H1 (cell line): ENCODE results near the gene SLIT3. TPM values are rescaled to one million over a fixed set of nuclear protein-coding genes. Genes with fewer than 3 reads are reported as not detected.

Experiments used
- KDM1A ChIP-seq: fragments of 200-600, 300-600 bp; sonication (generic); IDR thresholded peaks from 2 replicates; pipeline ENCODE4 v1.7.1; 2016; ENCODE audit warnings: mild to moderate bottlenecking, low read length, borderline replicate concordance
- RXRA ChIP-seq: IDR thresholded peaks from 2 replicates; pipeline ENCODE4 v1.6.1; 2011; ENCODE audit warnings: low read depth, mild to moderate bottlenecking, low read length, moderate library complexity; ENCODE audit not compliant: insufficient read depth
- SIN3A ChIP-seq, 2 experiments: IDR thresholded peaks in 1 of 2; conservative IDR thresholded peaks in 1 of 2; 2 replicates each; pipeline ENCODE4 v1.6.1; 2011 to 2012; ENCODE audit warnings: low read length in 2 of 2, improper control_type of control experiment in 1 of 2, low read depth in 1 of 2, mild to moderate bottlenecking in 1 of 2
- TBP ChIP-seq: IDR thresholded peaks from 2 replicates; pipeline ENCODE4 v1.6.1; 2011; ENCODE audit warnings: low read depth, low read length, improper control_type of control experiment
- polyA plus RNA-seq, 7 experiments: library from polyadenylated mRNA; depleted of rRNA in 3 of 7; stranded (reverse) in 5 of 7; unstranded in 2 of 7; fragments of >200 nt in 5 of 7; fragments of 200-250 nt in 2 of 7; gene quantifications; 1 replicate in 5 of 7; 2 replicates in 1 of 7; 4 replicates in 1 of 7; pipeline versions ENCODE4 v1.2.1 to v1.2.3, GENCODE V29; 2011 to 2013; ENCODE audit warnings: missing spikeins in 2 of 7, mixed read lengths in 2 of 7
- total RNA-seq: library from RNA; stranded (reverse); fragmentation: NEBNext Ultra II Directional; extraction: Animal tissue kit (Norgen Biotek cat#: 25700); gene quantifications from 2 replicates; pipeline ENCODE4 v1.2.1, GENCODE V29; 2021
- TF ChIP-seq, protein P1 (sequence below): fragments of 300-600 bp; sonication (generic); IDR thresholded peaks from 2 replicates; pipeline ENCODE4 v1.7.1; 2012; ENCODE audit warnings: low read length, moderate library complexity, mild to moderate bottlenecking, inconsistent platforms; ENCODE audit not compliant: insufficient replicate concordance

Gene SLIT3
- total and polyA plus RNA-seq, 2 of the 8 experiments (the other 6 are each of a cell fraction or from before 2014, with no cell fraction given) = 1.1 to 1.2 TPM

DNA sequence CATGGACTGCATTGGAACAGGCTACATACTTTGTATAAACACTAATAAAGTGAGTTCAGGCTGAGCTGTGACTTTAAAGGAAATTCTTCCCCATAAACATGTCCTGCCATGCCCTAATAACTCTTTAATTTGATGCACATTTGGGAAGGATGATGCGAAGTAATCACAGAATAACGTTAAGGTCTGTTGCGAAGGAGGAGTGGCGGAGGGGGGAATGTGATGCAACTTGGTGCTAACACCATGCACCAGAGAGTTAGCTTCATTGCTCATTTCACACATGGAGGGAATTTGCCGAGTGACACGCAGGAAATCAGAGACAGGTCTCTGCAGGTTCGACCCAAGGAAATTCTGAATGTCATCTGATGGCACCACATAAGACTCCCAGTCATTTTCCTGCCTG, 32.9 kb downstream of the SLIT3 start (continued):
- TF ChIP-seq TBP (no peak), SIN3A (conservative IDR thresholded peaks at IDR 0.05 in 1 of 2, IDR thresholded peaks at IDR 0.05 in 1 of 2; ENCODE audit: low read depth in 1 of 2, low read length in 2 of 2) (no peak), RXRA (no peak), KDM1A (no peak)
- TF ChIP-seq, protein P1, sequence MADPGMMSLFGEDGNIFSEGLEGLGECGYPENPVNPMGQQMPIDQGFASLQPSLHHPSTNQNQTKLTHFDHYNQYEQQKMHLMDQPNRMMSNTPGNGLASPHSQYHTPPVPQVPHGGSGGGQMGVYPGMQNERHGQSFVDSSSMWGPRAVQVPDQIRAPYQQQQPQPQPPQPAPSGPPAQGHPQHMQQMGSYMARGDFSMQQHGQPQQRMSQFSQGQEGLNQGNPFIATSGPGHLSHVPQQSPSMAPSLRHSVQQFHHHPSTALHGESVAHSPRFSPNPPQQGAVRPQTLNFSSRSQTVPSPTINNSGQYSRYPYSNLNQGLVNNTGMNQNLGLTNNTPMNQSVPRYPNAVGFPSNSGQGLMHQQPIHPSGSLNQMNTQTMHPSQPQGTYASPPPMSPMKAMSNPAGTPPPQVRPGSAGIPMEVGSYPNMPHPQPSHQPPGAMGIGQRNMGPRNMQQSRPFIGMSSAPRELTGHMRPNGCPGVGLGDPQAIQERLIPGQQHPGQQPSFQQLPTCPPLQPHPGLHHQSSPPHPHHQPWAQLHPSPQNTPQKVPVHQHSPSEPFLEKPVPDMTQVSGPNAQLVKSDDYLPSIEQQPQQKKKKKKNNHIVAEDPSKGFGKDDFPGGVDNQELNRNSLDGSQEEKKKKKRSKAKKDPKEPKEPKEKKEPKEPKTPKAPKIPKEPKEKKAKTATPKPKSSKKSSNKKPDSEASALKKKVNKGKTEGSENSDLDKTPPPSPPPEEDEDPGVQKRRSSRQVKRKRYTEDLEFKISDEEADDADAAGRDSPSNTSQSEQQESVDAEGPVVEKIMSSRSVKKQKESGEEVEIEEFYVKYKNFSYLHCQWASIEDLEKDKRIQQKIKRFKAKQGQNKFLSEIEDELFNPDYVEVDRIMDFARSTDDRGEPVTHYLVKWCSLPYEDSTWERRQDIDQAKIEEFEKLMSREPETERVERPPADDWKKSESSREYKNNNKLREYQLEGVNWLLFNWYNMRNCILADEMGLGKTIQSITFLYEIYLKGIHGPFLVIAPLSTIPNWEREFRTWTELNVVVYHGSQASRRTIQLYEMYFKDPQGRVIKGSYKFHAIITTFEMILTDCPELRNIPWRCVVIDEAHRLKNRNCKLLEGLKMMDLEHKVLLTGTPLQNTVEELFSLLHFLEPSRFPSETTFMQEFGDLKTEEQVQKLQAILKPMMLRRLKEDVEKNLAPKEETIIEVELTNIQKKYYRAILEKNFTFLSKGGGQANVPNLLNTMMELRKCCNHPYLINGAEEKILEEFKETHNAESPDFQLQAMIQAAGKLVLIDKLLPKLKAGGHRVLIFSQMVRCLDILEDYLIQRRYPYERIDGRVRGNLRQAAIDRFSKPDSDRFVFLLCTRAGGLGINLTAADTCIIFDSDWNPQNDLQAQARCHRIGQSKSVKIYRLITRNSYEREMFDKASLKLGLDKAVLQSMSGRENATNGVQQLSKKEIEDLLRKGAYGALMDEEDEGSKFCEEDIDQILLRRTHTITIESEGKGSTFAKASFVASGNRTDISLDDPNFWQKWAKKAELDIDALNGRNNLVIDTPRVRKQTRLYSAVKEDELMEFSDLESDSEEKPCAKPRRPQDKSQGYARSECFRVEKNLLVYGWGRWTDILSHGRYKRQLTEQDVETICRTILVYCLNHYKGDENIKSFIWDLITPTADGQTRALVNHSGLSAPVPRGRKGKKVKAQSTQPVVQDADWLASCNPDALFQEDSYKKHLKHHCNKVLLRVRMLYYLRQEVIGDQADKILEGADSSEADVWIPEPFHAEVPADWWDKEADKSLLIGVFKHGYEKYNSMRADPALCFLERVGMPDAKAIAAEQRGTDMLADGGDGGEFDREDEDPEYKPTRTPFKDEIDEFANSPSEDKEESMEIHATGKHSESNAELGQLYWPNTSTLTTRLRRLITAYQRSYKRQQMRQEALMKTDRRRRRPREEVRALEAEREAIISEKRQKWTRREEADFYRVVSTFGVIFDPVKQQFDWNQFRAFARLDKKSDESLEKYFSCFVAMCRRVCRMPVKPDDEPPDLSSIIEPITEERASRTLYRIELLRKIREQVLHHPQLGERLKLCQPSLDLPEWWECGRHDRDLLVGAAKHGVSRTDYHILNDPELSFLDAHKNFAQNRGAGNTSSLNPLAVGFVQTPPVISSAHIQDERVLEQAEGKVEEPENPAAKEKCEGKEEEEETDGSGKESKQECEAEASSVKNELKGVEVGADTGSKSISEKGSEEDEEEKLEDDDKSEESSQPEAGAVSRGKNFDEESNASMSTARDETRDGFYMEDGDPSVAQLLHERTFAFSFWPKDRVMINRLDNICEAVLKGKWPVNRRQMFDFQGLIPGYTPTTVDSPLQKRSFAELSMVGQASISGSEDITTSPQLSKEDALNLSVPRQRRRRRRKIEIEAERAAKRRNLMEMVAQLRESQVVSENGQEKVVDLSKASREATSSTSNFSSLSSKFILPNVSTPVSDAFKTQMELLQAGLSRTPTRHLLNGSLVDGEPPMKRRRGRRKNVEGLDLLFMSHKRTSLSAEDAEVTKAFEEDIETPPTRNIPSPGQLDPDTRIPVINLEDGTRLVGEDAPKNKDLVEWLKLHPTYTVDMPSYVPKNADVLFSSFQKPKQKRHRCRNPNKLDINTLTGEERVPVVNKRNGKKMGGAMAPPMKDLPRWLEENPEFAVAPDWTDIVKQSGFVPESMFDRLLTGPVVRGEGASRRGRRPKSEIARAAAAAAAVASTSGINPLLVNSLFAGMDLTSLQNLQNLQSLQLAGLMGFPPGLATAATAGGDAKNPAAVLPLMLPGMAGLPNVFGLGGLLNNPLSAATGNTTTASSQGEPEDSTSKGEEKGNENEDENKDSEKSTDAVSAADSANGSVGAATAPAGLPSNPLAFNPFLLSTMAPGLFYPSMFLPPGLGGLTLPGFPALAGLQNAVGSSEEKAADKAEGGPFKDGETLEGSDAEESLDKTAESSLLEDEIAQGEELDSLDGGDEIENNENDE = no peak
